Stimulated activated CD8-positive, alpha-beta memory T cell treated with anti-CD3 and anti-CD28 coated beads, Interleukin-2, amount 100 ng/mL, for 48 hours (primary cell): Measurements from ENCODE around the gene XPO6.
A peak's percentile ranks its signal among the peaks of the same experiment; 100 is the strongest.

Experiments
- DNase-seq, 2 donors: peaks; one replicate each; pipeline ENCODE4 v3.0.0-alpha.2; 2020; ENCODE audit warnings: low read depth in 2 of 2

XPO6 gene

DNA sequence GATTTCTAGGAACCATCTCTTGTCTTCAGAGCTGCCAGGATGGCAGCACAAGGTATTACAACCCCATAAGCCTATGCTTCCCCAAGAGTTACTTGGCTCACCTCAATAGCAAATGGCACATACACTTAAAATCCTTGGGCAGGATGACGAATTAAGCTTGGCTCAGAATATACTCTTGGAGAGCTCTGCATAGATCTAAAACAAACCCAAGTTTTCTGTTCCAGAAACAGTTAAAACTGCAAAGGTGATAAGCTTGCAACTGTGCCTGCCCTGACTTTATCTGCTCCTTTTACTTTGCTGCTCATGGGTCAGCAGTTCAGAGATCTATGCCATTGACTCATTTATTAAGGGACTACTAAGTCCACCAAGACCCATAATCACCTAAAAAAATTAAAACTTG is 26.1 kb downstream of the XPO6 start:
- no peak for DNase-seq

DNA sequence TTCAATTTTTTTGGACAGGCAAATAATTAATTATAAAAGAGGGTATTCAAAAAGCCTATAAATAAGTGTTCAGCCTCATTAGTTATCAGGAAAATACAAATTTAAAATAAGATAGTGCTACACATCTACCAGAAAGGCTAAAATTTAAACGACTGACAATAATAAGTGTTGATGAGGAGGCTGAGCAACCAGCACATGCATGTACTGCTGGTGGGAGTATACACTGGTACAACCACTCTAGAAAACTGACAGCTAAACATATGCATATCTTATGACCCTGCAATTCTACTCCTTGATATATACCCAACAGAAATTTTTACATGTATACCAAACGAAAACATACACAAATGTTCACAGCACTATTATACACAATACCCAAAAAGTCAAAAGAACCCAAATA is 27.1 kb downstream of the XPO6 start:
- DNase-seq = no peak

DNA sequence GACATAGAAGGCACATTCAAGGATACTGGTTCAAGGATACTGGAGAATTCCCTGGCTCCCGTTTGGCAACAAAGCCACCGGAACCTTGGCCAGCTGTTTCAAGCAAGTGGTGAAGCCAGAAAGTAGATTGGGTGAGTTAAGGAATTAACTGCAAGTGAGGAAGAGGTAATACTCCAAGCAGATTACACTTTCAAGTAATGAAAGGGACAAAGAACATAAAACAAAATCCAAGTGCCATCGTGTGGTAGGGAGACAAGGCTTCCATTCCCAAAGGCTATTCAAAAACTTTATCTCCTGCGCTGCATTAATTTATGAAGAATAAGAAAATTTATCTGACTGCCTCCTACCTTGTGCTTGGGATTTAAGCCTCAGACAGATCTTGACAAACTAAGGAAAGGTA is 27.8 kb downstream of the XPO6 start:
- no peak for DNase-seq

DNA sequence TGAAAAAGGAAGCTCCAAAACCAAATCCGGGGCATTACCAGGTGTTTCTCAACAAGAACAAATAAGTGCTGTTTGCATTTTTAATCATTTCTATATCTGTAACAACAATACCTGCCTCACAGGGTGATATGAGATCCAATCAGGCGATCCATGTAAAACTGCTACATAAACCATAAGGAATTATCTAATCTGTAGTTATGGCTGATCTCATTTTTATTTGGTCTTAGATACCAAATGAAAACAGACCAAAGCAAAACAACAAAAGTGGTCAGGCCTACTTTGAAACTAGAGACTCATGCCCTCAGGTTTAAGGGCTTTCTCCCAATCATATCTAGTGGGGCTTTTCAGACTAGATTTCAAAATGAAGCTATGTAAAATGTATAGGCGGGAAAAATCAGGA is 28.3 kb downstream of the XPO6 start:
- no peak for DNase-seq

- DNase-seq = no peak
These were observed 29.0 kb downstream of the XPO6 start for GRCh38 chr16:28182801-28183200.

DNA sequence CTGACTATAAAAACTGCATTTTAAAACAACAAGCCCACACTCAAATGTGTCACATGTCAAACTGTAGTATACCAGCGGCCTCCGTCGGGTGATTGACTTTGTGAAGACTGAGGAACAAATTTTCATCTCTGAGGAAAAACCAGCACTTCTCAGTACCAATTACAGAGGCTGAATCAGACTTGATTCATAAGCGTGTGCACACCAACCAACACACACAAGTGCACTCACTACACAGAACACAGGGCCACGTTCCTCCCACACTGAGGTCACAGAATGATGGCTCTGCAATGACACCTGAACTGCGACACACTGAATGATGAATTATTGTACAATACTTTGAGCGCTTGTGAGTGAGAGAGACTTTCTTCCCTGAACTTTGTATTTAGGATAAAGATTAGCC is 29.6 kb downstream of the XPO6 start:
- peak in 1 of 2 donors; percentile 39 for DNase-seq

GRCh38 chr16:28181515-28181914 is 30.2 kb downstream of the XPO6 start:
- DNase-seq = no peak

DNA sequence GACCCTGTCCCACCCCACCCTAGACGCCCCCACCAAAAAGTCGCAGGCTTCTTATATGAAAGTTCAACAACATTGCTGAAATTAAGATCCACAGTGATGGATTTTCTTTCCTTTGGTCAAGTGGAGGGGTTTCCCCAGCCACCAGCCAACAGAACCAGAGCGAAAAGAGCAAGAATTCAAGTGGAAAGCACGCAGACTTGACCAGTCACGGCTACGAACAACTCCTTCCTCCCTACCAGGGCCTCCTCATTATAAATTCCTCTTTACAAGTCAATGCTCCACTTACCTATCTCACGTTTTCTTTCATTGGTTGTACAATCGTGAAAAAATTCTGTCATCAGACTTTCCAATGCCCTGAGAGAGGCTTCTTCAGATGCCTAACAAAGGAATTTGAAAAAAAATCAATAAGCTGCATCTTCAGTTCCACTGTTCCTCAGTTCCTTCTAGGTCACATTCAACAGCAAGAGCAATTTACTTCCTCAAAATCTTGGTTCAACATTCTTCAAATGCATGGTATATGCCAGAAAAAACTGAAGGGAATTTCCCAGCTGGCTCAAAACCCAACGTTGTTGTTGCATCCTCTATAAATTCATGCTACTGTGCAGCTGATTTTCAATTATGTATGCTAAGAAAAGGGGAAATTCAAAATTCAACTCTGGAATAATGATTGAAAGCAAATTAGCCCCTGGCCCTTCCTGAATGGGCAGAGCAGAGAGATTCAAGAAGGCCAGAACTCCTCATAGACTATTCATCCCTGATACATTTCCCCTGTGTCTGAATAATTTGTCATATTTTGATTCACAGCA is 30.9 kb downstream of the XPO6 start:
- no peak for DNase-seq

DNA sequence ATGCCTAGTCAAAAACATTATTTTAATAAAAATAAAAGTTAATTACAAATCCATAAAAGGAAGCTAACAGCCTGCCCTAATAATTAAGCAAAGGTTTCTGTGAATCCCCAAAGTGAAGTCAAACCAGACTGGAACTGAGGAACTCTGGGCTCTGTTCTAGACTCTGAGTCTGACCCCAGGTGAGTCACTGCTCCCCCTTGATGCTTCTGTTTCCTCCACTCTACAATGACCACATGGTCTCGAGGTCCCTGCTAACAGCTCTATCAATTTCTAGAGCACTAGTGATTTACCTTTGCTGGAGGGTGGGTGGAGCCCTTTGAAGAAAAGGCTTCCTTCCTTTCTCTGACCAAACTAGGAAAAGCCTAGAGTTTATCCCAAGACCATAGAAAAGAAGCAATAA is 32.4 kb downstream of the XPO6 start:
- DNase-seq = no peak

DNA sequence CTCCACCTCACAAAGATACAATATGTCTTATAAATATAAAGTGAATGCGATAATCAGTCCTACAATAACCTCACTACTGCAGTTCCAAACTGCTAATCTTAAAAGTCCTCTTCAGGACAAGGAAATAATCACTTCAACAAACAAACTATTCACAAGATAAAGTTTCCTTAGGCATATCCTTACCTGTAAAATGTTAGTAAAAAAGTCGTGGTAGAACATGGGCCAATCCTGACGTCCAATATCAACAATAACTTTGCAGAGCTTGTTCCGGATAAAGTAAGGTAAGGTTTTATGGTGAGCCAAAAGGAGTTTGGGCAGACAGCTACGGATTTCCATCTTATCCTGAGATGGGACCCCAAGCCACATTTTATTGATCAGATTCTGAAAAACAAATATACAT is 36.0 kb downstream of the XPO6 start:
- no peak for DNase-seq

GRCh38 chr16:28172336-28172735 is 39.4 kb downstream of the XPO6 start:
- DNase-seq = no peak

DNA sequence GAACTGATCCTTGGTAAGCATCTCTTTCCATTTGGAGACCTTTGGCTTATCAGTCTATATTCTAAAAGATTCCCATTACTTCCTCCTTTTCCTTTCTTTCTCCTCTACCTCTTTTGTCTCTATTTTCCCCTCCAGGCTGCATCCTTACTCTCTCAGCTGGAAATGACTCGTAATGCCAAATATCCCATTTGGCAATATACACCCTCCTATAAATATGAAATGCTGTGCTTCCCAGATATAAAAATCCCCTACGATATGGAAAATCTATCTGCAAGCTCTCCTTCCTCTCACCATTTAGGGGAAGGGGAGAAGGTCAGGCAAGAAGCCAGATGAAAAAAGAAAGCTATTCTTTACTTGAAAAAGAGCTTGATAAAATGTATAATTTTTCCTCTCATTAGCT is 39.9 kb downstream of the XPO6 start:
- DNase-seq = no peak

DNA sequence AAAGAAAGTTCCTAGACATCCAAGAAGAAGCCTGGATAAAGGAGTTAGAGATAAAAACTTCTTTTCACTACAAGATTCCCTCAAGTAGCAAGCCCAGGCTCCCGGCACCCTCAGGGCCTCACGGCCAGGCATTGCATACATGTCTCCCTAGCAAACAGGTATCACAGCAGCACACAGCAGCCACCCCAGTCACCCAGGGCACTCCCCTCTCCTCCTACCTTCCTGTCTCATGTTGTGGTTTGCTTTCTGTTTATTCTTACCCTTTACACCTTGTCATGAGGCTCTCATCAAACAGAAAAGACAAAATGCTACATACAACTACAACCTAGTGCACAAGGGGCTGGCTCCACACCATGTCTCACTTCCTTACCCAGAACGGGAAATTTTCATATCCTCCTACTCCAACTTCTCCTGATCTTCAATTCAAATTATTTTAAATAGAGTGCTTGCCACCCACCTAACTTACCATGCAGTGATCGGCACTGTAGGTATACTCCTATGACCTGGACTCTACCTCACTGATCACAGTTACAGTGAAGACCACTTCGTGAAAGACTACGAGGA is 42.7 kb downstream of the XPO6 start:
- DNase-seq = no peak

GRCh38 chr16:28167730-28168129 is 44.0 kb downstream of the XPO6 start:
- no peak for DNase-seq

DNA sequence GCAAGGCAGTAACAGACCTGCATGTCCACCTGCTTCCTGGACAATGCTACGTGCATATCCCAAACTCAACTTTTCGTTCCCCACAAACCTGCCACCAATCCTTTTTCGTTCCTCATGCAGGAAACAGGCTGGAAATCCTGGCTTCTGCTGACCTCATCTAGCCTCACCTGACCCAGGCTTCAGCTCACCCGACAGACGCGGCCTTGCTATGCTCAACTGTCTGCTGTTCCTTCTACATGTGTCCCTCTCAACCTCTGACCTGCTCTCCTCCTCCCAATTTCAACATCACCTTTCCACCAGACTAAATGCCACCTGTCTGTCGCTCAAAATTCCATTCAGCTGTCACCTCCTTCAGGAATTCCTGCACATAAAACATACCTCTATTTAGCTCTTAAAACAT is 44.5 kb downstream of the XPO6 start:
- no peak for DNase-seq

DNA sequence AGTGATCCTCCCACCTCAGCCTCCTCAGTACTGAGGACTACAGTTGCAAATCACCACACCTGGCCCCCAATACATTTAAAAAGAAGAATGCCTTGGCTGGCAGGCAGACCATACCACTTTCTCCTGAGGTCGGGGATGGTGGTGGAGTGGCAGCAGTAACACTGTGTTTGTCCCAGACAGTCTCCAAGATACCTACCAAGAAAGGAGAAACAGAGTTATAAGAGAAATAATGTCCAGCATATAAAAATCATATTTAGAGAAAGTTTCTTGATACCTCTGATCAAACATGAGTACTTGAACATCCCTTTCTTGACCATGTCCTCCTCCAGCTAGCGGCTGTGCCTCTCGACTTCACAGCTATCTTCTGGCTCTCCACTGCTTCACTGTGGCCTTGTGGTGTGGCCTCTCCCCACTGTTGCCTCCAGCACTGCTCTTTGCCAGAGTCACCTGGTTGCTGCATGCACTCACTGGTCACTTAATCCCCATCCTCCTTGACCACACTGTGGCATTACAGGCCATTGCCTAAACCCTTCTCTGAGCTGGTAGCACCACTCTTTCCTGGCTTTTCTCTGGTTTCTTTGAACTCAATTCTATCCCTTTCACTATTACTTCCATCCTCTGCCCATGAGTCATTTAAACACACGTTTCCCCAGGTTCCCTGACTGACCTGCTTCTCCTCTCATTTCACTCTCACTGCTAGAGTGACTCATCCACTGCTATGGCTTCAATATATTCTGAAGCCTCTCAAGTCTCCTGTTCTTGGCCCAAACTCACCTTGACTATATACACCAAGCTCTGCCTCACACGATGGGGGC is 45.2 kb downstream of the XPO6 start:
- DNase-seq = no peak

- DNase-seq = no peak
These were observed 46.2 kb downstream of the XPO6 start for GRCh38 chr16:28165598-28165997.

DNA sequence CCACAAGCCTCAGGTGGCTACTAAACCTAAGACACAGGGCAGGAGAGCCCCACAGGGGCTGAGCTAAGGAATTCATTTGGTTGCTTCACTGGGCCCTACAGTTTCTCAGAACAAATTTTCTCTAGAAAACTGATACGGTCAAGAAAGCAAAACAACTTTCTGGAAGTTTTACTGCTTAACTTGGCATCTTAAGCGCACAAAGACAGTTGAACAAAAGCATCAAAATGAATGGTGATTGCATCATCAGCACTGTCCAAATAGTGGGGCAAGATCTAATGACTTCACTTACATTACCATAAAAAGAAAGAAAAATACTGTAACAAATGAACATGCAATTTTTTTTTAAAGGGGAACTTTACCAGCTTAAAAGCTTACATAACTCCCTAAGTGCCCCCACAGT is 47.6 kb downstream of the XPO6 start:
- DNase-seq = no peak

- no peak for DNase-seq
These were observed 48.1 kb downstream of the XPO6 start for GRCh38 chr16:28163699-28164098.

DNA sequence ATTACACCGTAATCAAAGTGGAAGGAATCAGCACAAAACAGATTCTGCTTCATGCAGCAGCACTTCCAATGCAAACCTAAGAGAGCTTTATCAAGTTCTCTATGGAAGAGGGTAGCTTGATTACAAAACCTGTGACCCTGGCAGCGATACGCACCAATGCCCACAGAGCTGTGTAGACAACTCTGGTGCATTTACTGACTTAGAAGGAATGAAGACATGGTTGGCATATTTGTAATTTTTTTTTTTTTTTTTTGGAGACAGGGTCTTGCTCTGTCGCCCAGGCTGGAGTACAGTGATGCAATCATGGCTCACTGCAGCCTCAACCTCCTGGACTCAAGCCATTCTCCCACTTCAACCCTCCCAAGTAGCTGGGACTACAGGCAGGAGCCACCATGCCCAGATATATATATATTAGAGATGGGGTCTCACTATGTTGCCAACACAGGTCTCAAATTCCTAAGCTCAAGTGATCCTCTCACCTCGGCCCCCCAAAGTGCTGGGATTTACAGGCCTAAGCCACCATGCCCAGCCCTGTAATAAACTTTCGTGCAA is 49.4 kb downstream of the XPO6 start:
- no peak for DNase-seq

DNA sequence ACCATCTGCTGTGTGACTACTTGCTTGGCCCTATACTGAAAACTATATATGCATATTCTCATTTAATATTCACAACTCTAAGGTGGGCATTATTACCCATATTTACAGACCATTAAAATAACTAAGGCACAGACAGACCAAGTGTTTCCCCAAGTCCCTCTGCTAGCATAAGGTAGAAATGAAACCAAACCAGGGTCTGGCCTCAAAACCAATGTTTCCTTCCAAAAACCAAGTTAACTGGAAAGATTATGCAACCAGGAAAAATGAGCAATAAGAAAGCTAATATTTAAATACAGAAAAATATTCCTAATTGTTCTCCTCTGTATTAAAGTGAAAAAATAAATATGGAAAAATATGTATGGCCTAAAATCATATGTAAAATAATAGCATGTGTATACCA is 50.1 kb downstream of the XPO6 start:
- no peak for DNase-seq

- DNase-seq = no peak
These were observed 53.6 kb downstream of the XPO6 start for GRCh38 chr16:28158136-28158535.
